Putamen (tissue), 1 donor: Measurements from ENCODE around the gene TMUB2.
"Not testable (repeated sequence)": the region's sequence is repeated elsewhere in the genome, so short reads cannot be mapped to it uniquely, and the experiment has no call there.

Experiments
- DNase-seq: peaks from one replicate; pipeline ENCODE4 v3.0.0-alpha.2; 2016; ENCODE audit warnings: low spot score

TMUB2 gene

GRCh38 chr17:44219616-44220212 is 32.9 kb downstream of the TMUB2 start, which contains the start of gene UBTF:
Gene UBTF, minus strand, starts transcription at chr17:44219675. Its CDS starts 1,446 bp downstream, at chr17:44218229.
- DNase-seq, result peak; percentile 80

- DNase-seq, result no peak
Measured at GRCh38 chr17:44220213-44221083, 33.7 kb downstream of the TMUB2 start.

- peak; percentile 86 for DNase-seq
Measured at GRCh38 chr17:44221084-44221861, 34.5 kb downstream of the TMUB2 start.

- DNase-seq, result no peak
Measured at GRCh38 chr17:44221862-44222111, 35.0 kb downstream of the TMUB2 start.

- peak; percentile 87 for DNase-seq
Measured at GRCh38 chr17:44222112-44222869, 35.5 kb downstream of the TMUB2 start.

- DNase-seq, result no peak
Measured at GRCh38 chr17:44223541-44224071, 36.8 kb downstream of the TMUB2 start.

GRCh38 chr17:44229090-44229489 is 42.3 kb downstream of the TMUB2 start:
- no peak for DNase-seq

GRCh38 chr17:44230140-44230539 is 43.4 kb downstream of the TMUB2 start:
- no peak for DNase-seq

GRCh38 chr17:44232061-44232460 is 45.3 kb downstream of the TMUB2 start:
- DNase-seq, result no peak

GRCh38 chr17:44233582-44233981 is 46.8 kb downstream of the TMUB2 start:
- DNase-seq, result no peak

GRCh38 chr17:44235583-44235936 is 48.8 kb downstream of the TMUB2 start:
- no peak for DNase-seq

- DNase-seq, result no peak
Measured at GRCh38 chr17:44236444-44236991, 49.7 kb downstream of the TMUB2 start.

GRCh38 chr17:44237886-44238285 is 51.1 kb downstream of the TMUB2 start:
- not testable (repeated sequence) for DNase-seq

GRCh38 chr17:44241106-44241624 is 54.4 kb downstream of the TMUB2 start:
- no peak for DNase-seq
